ENCODE data around the gene GTF3C6.
"Not testable (repeated sequence)": the region's sequence is repeated elsewhere in the genome, so short reads cannot be mapped to it uniquely, and the experiment has no call there.

The GTF3C6 gene, protein sequence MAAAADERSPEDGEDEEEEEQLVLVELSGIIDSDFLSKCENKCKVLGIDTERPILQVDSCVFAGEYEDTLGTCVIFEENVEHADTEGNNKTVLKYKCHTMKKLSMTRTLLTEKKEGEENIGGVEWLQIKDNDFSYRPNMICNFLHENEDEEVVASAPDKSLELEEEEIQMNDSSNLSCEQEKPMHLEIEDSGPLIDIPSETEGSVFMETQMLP

DNA sequence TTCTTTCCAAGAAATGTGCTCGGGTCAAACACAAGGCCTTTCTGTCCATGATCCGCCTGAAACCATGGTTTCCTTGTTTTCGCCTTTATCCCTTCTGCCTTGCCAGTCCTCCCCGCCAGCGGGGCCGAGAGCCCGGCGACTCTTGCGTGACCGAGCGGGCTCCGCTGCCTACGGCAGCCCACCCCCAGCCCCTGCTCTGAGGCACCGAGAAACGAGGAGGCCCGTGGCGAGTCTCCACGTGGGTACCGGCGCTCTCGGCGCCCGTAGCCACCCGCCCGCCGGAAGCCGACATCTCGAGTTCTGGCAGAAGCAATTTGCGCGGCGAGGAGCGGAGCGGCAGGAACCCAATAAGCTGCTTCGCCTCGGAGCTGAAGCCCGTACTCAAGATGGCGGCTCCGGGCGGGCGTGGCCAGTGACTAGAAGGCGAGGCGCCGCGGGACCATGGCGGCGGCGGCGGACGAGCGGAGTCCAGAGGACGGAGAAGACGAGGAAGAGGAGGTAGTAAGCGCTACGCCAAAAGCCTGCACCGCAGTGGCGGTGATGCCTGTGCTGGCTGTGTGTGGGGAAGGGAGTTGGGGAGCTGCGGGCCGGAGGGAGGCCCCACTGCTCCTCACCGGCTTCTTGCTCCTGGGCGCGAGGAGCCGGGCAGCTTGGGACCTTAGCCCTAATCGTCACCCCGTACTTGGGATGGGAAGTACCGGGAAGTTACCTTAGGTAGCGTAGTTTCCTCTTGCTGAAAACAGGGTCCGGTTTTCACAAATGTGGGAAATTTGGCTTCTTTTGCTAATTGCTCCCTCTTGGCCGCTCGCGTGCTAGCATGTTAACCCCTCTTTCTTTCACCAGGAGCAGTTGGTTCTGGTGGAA is at the start of gene GTF3C6:
Gene GTF3C6, plus strand, starts transcription at position 378 of the 864 bp plus-strand sequence. Its CDS starts 64 bp downstream, at position 442.
- DNase-seq (ENCODE audit: low read depth in 2 of 2): peak; percentile 81 to 86

DNA sequence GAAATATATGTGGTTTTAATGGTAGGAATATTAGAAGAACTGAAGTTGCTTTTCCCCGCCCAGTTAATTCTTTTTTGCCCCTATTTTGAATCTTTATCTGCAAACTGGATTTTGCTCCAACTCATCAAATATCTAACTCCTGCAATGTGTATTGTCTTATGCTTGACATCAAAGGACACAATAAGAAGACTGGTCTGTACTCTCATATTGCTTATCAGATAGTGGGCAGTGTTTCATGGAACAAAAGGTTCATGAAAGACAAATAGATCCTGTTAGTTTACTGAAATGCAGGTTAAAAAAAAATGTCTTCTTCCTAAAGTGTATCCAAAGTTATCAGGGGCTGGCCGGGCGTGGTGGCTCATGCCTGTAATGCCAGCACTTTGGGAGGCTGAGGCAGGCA is 27.7 kb upstream of the GTF3C6 start:
- no peak for DNase-seq (ENCODE audit: low read depth in 2 of 2)

DNA sequence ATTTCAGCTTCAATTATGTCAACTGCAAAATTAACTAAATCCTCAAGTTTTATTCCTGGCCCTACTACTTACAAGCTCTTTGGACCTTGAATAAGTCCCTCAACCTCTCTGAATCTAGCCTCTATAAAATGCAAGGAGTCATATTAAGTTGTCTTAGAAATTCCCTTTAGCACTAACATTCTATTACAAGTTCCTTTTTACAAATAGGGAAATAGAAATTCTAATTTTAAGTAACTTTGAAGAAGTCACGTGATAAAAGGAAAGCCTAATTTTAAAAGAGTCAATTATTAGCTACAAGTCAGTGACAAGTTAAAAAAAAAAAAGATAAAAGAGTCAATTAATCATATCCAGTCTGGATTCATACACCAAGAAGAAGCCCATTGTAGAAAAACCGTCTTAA is 24.6 kb upstream of the GTF3C6 start:
- DNase-seq (ENCODE audit: low read depth in 2 of 2): no peak

DNA sequence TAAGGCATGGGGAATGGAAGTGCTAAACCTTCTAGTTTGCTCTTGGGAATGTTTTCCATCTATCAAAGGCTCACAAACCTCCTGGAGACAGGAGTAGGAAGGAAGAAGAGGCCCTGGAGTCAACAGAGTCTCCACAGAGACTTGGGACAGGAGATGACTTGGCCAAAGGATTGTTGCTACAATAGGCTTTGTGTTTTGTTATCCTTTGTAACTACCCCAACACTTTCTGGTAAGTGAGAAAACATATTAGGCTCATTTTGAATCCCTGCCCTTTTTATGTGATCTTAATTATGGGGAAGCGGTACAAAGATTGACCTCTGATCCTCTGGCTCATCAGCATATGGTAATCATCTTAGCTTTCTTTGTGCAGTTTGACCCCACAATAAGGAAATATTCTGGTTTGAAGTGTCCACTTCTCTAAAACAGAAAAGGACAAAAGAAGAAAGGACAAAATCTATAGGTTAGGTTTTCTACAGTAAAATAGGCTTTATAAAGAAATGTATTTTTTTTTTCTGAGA is 24.1 kb upstream of the GTF3C6 start:
- DNase-seq (ENCODE audit: low read depth in 2 of 2): no peak

DNA sequence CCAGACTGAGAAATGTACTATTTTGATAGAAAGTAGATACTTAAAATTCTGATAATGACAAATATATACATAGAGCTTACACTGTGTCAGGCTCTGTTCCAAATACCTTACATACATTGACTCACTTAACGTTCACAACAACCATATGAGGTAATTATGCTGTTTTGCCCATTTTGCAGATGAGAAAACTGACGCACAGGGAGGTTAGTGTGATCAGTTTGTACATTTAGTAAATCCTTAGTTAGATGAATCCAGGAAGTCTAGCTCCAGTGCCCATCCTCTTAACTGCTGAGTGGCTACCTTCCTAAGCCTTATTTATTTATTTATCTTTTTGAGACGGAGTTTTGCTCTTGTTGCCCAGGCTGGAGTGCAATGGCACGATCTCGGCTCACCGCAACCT is 23.3 kb upstream of the GTF3C6 start:
- no peak for DNase-seq (ENCODE audit: low read depth in 2 of 2)

DNA sequence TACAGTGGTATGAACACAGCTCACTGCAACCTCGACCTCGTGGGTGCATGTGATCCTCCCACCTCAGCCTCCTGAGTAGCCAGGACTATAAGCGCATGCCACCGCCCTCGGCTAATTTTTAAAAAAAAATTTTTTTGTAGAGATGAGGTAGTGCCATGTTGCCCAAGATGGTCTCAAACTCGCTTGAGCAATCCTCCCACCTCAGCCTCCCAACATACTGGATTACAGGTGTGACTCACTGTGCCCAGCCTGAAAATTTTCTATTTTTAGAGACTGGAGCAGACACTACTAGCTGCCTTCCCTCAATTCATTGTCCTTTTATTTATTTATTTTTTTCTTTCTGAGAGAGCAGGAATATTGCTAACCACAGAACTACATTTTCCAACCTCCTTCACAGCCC is 20.3 kb upstream of the GTF3C6 start:
- DNase-seq (ENCODE audit: low read depth in 2 of 2): no peak

DNA sequence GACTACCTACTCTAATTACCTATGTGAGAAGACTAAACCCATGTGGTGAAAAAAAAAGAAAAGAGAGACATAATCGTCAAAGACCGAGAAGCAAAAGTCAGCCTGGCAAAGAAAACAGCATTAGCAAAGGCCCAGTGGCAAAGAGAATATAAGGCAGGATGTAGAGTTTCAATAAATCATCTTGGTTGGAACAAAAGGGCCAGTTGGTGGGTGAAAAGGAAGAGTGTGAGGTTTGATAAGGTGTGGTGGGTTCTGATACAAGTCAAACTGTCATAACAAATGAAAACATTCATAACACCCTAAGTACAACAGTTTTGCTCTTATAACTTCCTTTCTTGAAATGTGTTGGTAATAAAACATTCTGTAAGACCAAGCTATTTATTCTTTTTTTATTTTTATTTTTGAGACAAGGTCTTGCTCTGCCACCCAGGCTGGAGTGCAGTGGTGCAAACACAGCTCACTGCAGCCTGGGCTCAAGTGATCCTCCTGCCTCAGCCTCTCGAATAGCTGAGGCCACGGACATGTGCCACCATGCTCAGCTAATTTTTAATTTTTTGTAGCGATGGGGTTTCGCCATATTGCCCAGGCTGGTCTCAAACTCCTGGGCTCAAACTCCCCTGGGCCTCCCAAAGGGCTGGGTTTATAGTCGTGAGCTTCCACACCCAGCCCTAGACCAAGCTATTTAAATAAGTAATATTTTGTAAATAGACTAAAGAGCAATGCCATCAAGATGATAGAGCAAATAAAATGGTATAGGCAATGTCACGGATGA is 18.9 kb upstream of the GTF3C6 start:
- no peak for DNase-seq (ENCODE audit: low read depth in 2 of 2)

DNA sequence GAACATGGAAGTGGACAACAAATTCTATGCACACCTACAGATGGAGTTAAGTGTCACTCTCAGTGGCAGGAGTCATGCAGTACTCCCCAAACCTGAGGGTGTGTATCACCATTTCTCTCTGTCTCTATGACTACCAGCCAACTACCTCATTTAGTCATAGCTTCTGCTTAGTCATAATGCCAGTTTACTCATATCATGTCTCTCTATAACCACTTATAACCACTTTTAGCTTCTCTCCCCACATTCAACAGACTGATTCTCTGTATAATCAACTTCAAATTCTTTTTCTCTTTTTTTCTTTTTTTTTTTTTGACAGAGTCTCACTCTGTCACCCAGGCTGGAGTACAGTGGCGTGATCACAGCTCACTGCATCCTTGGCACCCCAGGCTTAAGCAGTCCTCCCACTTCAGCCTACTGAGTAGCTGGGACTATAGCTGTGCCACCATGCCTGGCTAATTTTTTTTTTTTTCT is 13.8 kb upstream of the GTF3C6 start:
- DNase-seq (ENCODE audit: low read depth in 2 of 2): peak in 1 of 2 donors; percentile 7

DNA sequence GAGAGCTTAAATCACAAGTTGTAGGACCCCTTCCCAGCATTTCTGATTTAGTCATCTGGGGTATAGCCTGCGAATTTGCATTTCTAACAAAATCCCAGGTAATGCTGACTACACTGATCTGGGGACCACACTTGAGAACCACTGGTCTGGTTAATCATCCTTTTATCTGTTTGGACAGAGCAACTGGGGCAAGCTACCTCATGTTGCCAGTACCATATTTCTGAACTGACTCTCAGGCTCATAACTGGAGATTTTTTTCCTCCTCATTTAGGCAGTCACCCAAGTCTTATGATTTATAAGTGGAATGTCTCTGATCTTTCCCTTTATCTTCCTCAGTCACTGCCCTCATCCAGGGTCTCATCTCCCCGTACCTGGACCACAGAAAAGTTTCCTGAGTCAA is 12.0 kb upstream of the GTF3C6 start:
- DNase-seq (ENCODE audit: low read depth in 2 of 2): no peak

DNA sequence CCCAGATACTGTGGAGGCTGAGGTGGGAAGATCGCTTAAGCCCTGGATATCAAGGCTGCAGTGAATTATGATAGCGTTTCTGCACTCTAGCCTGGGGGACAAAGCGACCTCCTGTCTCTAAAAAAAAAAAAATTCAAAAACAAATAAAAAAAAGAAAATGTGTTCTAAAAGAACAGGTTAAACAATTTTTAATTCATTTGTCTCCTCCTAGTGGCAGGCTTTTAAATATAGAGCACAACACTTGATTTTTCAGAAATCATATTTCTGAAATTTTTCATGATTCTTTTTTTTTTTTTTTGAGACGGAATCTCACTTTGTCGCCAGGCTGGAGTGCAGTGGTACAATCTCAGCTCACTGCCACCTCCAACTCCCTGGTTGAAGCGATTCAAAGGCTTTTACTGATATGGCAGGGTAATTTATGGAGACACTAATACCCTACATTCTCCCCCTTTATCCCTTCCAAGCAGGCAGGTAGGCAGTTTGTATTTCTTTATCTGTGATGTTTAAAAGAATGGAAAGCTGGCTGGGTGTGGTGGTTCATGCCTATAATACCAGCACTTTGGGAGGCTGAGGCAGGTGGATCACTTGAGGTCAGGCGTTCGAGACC is 8.7 kb upstream of the GTF3C6 start:
- DNase-seq (ENCODE audit: low read depth in 2 of 2): no peak

DNA sequence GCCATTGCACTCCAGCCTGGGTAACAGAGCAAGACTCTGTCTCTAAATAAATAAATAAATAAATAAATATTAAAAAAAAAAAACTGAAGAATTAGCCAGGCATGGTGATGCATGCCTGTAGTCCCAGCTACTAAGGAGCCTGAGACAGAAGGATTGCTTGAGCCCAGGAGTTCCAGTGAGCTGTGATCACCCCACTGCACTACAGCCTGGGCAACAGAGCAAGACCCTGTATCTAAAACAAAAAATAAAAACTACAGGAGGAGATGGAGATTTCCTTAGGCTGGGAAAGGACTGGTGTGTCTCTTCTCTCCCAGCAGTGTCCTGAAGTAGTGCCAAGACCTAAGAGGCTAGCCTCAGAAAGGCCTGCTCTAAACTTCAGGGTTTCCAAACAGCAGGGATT is 8.1 kb upstream of the GTF3C6 start:
- no peak for DNase-seq (ENCODE audit: low read depth in 2 of 2)

DNA sequence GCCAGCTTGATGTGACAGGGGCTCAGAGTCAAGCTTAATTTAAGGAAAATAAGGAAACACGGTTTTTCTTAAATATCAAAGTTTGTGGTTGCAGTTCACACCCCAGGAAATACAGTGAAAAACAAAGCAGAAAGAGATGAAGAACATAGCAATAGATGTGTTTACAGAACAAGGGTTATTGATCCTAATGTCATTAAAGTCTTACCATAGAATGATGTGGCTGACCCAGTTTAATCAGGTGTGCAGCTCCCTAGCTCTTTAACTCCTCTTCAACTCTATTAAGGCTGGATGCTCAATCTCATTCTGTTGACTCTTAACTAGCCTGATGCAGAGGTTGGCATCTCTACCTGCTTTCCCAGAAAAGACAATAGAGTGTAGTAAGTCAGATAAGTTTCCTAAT is 7.5 kb upstream of the GTF3C6 start:
- DNase-seq (ENCODE audit: low read depth in 2 of 2): no peak

DNA sequence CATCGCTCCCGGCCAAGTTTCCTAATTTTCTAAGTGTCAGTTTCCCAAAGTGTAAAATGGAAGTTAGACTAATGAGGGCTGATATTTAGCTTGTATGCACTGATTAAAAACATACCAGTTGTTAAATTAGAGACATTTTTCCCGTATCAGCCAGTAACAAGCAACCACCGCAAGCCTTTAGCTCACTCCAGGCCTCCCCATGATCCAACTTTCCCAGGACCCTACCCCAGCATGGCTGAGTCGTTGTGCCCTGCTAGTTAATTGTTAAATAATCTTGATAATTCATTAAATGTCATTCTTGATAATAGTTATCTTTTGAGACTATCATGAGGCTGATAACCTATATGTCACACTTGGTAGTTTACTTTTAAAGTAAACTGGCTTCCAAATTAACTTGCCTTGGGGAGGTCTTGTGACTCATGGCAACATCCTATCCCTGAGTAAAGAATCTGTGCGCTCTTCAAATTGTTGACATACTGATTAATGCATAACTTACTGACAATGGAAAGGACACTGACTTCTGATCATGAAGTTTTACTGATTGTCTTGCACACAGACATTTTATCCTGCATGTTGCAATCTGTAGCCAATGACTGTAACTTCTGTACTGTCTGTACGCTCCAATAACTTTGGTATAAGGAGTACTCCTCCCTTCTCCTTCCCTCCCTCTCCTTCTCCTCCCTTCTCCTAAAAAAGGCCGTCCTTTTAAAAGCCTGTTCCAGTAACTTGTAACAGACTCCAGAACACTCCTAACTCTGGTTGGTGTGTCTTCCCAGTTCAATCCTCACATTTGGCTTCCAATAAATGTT is 6.3 kb upstream of the GTF3C6 start:
- DNase-seq (ENCODE audit: low read depth in 2 of 2): no peak

DNA sequence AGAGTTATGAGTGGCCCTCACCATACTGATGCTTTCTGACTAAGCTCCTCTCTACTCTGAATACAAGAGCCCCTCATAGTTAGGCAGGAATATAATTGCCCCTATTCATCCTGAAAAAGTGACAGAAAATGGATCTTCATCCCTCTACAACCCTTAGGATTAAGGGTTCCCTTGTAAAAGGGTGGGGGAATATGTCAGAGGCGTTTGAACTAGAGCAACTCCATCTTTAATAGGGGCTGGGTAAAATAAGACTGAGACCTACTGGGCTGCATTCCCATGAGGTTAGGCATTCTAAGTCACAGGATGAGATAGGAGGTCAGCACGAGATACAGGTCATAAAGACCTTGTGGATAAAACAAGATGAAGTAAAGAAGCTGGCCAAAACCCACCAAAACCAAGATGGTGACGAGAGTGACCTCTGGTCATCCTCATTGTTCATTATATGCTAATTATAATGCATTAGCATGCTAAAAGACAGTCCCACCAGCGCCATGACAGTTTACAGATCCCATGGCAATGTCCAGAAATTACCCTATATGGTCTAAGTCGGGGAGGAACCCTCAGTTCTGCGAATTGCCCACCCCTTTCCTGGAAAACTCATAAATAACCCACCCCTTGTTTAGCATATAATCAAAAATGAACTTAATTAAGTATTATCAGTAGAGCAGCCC is 4.7 kb upstream of the GTF3C6 start:
- no peak for DNase-seq (ENCODE audit: low read depth in 2 of 2)

DNA sequence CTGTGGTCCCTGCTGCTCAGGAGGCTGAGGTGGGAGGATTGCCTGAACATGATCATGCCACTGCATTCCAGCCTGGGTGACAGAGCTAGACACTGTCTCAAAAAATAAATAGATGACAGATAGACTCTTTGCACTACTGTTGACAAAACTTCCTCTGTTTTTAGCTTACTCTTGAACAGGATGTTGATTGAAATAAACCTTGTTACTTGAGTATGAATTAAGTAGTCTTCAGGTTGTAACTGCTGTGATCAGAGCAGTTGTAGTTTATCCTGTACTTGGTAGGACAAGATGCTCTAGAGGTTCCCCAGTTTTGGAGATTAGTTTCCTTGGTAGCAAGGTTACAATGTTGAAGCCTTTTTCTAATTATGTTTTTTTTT is 1.5 kb downstream of the GTF3C6 start:
- DNase-seq (ENCODE audit: low read depth in 2 of 2): no peak

DNA sequence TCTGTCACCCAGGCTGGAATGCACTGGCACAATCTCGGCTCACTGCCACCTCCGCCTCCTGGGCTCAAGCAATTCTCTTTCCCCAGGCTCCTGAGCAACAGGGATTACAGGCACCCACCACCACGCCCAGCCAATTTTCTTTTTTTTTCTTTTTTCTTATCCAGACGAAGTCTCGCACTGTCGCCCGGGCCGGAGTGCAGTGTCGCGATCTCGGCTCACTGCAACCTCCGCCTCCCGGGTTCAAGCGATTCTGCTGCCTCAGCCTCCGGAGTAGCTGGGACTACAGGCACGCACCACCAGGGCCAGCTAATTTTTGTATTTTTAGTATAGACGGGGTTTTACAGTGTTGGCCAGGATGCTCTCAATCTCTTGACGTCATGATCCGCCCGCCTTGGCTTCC is 4.1 kb downstream of the GTF3C6 start:
- not testable (repeated sequence) for DNase-seq (ENCODE audit: low read depth in 2 of 2)

DNA sequence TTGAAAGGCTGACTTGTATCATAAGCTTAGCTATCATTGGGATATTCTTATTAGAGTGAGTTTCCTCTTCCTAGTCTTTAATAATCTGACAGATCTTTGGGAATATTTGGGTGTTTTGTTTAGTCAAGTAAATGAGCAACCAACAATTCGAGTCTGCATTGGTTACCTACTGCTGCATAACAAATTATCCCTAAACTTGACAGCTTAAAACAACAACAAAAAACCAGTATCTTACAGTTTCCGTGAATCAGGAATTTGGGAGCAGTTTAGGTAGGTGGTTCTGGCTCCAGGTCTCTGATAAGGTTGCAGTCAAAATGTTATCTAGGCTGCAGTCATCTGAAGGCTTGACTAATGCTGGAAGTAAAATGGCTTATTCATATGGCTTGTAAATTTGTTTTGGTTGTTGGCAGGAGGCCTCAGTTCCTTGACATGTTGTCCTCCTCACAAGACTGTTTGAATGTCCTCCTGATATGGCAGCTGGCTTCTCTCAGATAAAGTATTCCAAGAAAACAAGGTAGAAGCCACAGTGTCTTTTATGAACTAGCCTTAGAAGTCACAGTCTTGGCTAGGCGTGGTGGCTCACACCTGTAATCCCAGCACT is 7.2 kb downstream of the GTF3C6 start:
- DNase-seq (ENCODE audit: low read depth in 2 of 2): no peak

DNA sequence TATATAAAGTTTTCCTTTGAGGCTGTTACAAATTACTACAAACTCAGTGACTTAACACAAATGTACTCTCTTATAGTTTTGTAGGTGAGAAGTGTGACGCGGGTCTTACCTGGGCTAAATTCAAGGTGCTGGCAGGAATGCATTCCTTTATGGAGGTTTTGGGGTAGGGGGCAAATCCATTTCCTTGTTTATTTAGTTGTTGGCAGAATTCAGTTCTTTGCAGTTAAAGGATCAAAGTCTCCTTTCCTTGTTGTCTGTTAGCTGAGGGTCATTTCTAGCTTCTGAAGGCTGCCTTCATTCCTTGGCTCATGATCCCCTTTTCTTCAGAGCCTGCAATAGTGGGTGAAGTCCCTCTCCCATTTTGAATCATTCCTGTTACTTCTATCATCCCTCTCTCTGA is 10.2 kb downstream of the GTF3C6 start:
- not testable (repeated sequence) for DNase-seq (ENCODE audit: low read depth in 2 of 2)

DNA sequence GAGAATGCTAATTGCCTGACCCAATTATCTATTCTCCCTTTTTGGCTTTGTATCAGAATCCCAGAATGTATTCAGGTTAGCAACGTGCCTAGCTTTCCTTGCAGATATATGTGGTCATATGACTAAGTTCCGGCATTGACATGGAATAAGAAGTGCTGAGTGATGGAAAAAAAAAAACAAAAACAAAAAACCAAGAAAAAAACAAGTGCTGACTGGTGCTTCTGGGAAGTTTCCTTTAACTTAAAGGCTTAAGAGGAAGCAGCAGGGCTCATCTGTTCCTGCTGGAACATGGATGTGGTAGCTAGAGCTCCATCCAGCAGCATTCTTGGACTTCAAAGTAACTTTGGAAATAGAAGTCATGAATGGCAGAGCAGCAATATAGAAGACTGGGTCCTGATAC is 13.0 kb downstream of the GTF3C6 start:
- DNase-seq (ENCODE audit: low read depth in 2 of 2): no peak

DNA sequence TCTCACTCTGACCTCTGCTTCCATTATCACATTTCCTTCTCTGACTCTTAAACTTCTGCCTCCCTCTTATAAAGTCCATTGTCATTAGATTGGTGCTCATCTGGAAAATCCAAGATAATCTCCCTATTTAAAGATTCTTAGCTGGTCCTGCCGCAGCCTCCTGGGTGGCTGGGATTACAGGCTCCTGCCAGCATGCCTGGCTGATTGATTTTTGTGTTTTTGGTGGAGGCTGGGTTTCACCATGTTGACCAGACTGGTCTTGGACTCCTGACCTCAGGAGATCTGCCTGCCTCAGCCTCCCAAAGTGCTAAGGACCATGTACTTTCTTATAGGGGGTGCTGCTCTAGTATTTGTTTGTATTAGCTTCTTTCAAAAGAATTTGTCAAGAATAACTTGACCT is 18.1 kb downstream of the GTF3C6 start:
- no peak for DNase-seq (ENCODE audit: low read depth in 2 of 2)
